ENCODE data around the gene FAM222A.

DNA sequence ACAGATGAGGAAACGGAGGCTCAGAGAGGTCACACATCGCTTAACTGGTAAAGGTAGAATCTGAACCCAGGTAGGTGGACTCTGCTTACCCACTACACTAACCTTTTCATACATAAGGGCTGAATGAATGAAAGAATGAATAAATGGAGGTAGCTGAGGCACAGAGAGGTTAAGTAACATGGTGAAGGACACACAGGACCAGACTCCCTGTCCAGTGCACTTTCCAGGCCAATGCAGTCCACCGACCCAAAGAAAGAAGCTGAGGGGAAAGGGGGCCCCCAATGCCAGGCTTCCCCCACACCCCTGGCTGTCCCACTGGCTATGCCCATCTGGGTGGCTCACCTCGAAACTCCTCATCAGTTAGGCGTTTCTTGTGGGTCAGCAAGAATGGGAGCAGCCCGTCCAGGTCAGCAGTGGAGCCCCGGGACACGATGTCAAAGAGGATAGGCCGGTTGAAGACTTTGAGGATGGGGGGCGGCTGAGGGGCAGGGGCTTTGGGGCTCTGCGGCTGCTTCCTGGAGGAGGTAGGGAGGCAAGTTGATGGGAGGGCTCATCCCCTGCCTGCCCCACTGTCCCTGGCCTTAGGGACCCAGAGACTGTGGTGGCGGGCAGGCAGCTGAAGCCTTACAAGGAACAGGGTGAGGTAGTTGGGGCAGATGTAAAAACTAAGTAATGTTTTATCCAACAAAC is 94.5 kb downstream of the FAM222A start:
- TF ChIP-seq EZH2phosphoT487 (IDR thresholded peaks at IDR 0.05; ENCODE audit: insufficient read depth, low read depth) (no peak), EZH2 (IDR thresholded peaks at IDR 0.05; ENCODE audit: insufficient read depth, poor library complexity, severe bottlenecking) (no peak)

All from GM23248 (cell line).